Activated naive CD8-positive, alpha-beta T cell treated with anti-CD3 and anti-CD28 coated beads, Interleukin-2, amount 50 U/mL, for 24 hours (primary cell): ENCODE measurements around the gene MOB2.

Experiments
- ATAC-seq: fragments of 150-1000 bp; cut with Tn5 transposase; one replicate; pipeline ENCODE4 v1.10.0; 2021
- DNase-seq: peaks from one replicate; pipeline ENCODE4 v3.0.0; 2021
- H3K27ac Mint-ChIP-seq: one replicate; pipeline ENCODE4 v1.8.0; 2021; ENCODE audit warnings: mild to moderate bottlenecking, mixed read lengths
- H3K27me3 Mint-ChIP-seq: one replicate; pipeline ENCODE4 v1.8.0; 2021; ENCODE audit warnings: mixed read lengths
- H3K36me3 Mint-ChIP-seq: one replicate; pipeline ENCODE4 v1.8.0; 2021; ENCODE audit warnings: low read depth, mixed read lengths
- H3K4me1 Mint-ChIP-seq: one replicate; pipeline ENCODE4 v1.8.0; 2021; ENCODE audit warnings: mixed read lengths
- H3K4me3 Mint-ChIP-seq: one replicate; pipeline ENCODE4 v1.8.0; 2021; ENCODE audit warnings: mild to moderate bottlenecking, moderate library complexity, mixed read lengths
- H3K9me3 Mint-ChIP-seq: one replicate; pipeline ENCODE4 v1.8.0; 2021; ENCODE audit warnings: mixed read lengths

Gene MOB2

GRCh38 chr11:1468473-1469066 lies 18.0 kb downstream of the MOB2 start:
- no peak overlapping the region for H3K27ac Mint-ChIP-seq
- no peaks in the 10 kb centered on the region for H3K27me3 Mint-ChIP-seq
- DNase-seq (no peak), ATAC-seq (no peak)
- H3K36me3 Mint-ChIP-seq = no peaks in the 10 kb centered on the region
- no peak overlapping the region for H3K4me3 Mint-ChIP-seq
- H3K9me3 Mint-ChIP-seq = no peaks in the 10 kb centered on the region
- H3K4me1 Mint-ChIP-seq = no peaks in the 10 kb centered on the region

DNA sequence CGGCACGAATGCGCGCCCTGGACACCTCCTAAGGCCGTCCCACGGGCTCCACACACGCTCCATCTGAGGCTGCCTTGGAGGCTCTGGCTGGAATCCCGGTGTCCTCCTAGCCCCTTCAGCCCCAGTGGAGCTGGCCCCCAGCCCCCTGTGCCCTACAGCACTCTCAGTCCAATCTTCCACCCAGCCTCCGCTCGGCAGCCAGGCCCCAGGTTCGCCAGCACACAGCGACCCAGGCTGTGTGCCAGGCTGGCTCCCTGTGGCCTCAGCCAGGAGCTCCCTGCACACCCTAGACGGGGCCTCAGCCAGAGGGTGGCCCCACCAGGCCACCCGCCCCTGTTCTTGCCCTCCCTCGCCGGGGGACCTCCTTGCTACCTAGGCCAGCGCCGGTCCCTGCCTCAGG lies 18.6 kb downstream of the MOB2 start:
- H3K36me3 Mint-ChIP-seq = no peaks in the 10 kb centered on the region
- no peak for DNase-seq
- H3K9me3 Mint-ChIP-seq = no peaks in the 10 kb centered on the region
- no peaks in the 10 kb centered on the region for H3K27me3 Mint-ChIP-seq
- H3K27ac Mint-ChIP-seq = no peak overlapping the region
- no peaks in the 10 kb centered on the region for H3K4me1 Mint-ChIP-seq
- H3K4me3 Mint-ChIP-seq = no peak overlapping the region
- no peak for ATAC-seq

GRCh38 chr11:1467270-1467669 lies 19.3 kb downstream of the MOB2 start:
- Mint-ChIP-seq H3K27me3 (no peaks in the 10 kb centered on the region), H3K27ac (no peak overlapping the region), H3K36me3 (no peaks in the 10 kb centered on the region), H3K4me1 (no peaks in the 10 kb centered on the region), H3K4me3 (no peak overlapping the region), H3K9me3 (no peaks in the 10 kb centered on the region)
- no peak for DNase-seq
- no peak for ATAC-seq

GRCh38 chr11:1466784-1467183 lies 19.8 kb downstream of the MOB2 start:
- DNase-seq = no peak
- ATAC-seq = no peak
- H3K9me3 Mint-ChIP-seq = no peaks in the 10 kb centered on the region
- H3K36me3 Mint-ChIP-seq = no peaks in the 10 kb centered on the region
- no peak overlapping the region for H3K4me3 Mint-ChIP-seq
- H3K4me1 Mint-ChIP-seq = no peaks in the 10 kb centered on the region
- no peak overlapping the region for H3K27ac Mint-ChIP-seq
- no peaks in the 10 kb centered on the region for H3K27me3 Mint-ChIP-seq

DNA sequence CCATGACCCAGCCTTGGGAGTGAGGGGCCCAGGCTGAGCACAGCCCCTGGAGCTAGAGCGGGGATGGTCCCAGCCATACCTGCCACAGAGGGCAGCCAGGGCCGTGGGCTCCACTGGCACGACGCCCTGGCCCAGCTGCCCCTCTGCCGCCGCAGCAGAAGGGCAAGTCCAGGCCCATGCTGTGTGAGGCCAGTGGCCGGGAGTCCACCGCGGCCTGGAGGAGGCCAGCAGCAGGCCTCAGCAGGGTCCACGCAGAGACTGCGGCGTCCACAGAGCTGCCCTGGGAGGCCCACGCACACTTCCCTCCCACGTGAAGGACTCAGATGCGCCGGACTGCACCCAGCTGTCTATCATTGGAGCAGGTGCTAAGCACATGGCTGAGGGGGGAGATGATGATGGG lies 23.5 kb downstream of the MOB2 start:
- no peaks in the 10 kb centered on the region for H3K4me1 Mint-ChIP-seq
- H3K36me3 Mint-ChIP-seq = no peaks in the 10 kb centered on the region
- ATAC-seq = no peak
- no peaks in the 10 kb centered on the region for H3K9me3 Mint-ChIP-seq
- DNase-seq = no peak
- H3K4me3 Mint-ChIP-seq = no peak overlapping the region
- no peak overlapping the region for H3K27ac Mint-ChIP-seq
- H3K27me3 Mint-ChIP-seq = no peaks in the 10 kb centered on the region

- Mint-ChIP-seq H3K27me3 (no peaks in the 10 kb centered on the region), H3K4me1 (no peaks in the 10 kb centered on the region), H3K36me3 (no peaks in the 10 kb centered on the region), H3K4me3 (no peak overlapping the region), H3K27ac (no peak overlapping the region), H3K9me3 (no peaks in the 10 kb centered on the region)
- no peak for ATAC-seq
- no peak for DNase-seq
Measured at GRCh38 chr11:1462698-1462975, 23.9 kb downstream of the MOB2 start.

DNA sequence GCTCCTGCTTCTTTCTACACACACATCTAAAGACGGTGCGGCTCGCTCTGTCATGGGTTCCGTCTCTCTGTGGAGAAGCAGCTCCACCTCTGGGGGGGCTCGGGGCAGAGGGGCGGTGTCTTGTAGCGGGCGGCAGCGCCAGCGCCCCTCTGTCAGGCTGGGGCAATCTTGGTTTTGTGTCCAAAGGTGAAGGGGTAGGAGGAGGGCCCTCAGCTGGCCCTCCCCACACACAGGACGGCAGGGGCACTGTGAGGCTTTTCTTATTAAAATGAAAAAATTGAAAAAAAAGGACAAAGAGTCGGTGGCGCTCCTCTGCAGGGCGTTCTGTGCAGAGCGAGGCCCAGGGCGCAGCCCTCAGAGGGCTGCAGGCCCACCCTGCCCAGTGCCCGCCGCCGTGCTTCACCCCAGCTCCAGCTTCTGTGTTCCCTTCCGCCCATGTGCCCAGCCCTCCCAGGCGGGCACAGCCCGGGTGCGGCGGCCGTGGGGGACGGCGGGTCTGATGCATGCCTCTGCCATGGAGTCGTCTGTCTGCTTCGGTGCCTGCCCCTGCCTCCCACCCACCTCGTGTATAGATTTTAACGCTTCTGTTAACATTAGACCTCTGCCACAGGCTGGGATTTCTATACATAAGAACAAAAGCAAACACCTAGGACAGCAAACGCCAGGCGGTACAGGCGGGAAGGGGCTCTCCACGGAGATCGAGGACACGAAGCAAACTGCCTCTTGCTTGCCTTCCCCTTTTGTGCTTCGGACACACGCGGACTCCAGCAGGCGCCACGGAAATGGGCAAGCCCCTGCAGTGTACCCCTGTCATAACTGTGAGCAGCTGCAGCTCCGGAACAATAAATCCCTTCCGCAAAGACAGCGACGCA lies 24.5 kb downstream of the MOB2 start:
- DNase-seq = no peak
- Mint-ChIP-seq H3K27ac (no peak overlapping the region), H3K4me1 (no peaks in the 10 kb centered on the region), H3K4me3 (no peak overlapping the region), H3K9me3 (no peaks in the 10 kb centered on the region), H3K27me3 (no peaks in the 10 kb centered on the region), H3K36me3 (no peaks in the 10 kb centered on the region)
- ATAC-seq = no peak

DNA sequence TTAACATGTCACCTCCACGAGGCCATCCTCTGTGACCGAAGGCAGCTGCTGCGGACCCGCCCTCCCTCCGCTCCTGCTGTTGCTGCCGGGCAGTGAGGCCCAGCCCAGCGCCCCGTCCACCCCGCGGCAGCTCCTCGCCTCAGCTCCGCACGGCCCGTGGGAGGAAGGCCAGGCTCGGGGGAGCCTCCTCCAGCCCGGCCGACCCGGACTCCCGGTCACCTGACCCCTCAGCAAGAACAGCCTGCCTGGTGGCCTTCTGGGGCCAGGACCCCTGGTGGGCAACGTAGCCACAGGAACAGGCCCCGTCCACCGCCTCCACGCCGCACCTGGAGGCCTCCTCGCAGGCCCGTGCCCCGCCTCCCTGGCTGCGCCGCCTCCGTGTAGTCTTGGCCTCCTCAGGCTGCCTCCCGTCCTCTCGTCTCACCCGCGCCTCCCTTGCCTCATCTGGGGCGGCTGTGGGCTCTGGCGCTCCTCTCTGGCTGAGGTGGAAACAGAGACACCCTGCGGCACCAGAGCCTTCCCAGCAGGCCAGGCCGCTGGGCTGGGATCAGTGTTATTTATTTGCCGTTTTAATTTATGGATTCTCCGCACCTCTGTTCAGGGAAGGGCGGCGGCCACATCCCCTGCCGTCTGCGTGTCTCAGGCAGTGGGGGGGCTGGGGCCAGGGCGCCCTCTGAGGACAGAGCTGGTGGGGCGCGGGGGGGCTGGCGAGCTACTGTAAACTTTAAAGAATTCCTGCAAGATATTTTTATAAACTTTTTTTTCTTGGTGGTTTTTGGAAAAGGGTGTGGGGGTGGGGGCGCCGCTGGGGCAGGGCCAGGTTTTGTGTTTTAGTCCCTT lies 25.4 kb downstream of the MOB2 start:
- Mint-ChIP-seq H3K27me3 (no peaks in the 10 kb centered on the region), H3K36me3 (no peaks in the 10 kb centered on the region), H3K4me1 (no peaks in the 10 kb centered on the region), H3K4me3 (no peak overlapping the region), H3K27ac (no peak overlapping the region), H3K9me3 (no peaks in the 10 kb centered on the region)
- ATAC-seq (no peak), DNase-seq (no peak)

DNA sequence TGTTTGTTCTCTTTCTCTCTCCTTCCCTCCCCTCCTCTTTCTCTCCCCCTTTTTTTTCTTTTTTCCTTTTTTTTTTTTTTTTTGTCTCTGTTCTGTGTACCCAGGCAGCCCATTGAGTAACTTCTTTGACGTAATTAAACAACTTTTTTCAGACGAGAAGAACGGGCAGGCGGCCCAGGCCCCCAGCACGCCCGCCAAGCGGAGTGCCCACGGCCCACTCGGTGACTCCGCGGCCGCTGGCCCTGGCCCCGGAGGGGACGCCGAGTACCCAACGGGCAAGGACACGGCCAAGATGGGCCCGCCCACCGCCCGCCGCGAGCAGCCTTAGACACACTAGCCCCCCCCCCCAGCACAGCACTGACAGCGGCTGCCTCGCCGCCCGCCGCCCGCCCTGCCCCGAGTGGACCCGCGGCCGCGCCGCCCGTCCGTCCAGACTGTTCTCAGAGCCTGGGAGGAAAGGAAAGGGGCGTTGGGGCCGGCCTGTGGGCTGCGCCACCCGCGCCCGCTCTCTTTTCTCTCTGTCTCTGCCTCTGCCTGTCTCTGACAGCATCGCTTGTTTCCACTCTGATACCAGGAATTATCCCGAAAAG lies 26.1 kb downstream of the MOB2 start:
- H3K27ac Mint-ChIP-seq = no peak overlapping the region
- H3K4me1 Mint-ChIP-seq = no peaks in the 10 kb centered on the region
- H3K4me3 Mint-ChIP-seq = no peak overlapping the region
- no peaks in the 10 kb centered on the region for H3K9me3 Mint-ChIP-seq
- DNase-seq = no peak
- no peaks in the 10 kb centered on the region for H3K36me3 Mint-ChIP-seq
- no peaks in the 10 kb centered on the region for H3K27me3 Mint-ChIP-seq
- ATAC-seq = no peak

DNA sequence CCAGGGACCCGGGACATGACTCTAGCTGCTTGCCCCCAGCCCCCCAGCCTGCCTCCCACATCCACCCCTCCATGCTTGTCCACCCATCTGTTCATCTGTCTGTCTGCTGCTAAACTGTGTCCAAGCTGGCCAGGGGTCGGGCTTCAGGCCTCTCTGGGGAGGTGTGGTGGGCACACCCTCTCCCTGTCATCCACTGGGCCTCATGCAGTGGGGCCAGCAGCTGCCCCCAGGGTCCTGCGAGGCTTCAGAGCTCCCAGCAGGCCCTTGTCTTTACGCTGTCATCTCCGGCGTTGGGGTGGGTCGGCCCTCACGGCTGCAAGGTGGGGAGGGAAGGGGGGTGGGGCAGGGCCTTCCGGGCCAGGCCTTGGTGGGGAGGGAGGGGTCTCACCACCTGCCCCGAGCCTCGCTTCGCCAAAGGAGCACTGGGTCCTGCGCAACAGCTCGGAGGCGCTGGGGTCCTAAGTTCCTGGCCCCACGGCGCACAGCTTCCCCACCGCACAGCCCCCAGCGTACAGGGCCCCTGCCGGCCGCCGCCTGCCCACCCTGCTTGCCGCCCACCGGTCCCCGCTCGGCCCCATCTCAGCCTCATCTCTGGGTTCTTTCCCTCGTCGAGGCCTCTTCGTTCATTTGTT lies 26.7 kb downstream of the MOB2 start:
- no peaks in the 10 kb centered on the region for H3K36me3 Mint-ChIP-seq
- no peaks in the 10 kb centered on the region for H3K4me1 Mint-ChIP-seq
- no peak for DNase-seq
- no peaks in the 10 kb centered on the region for H3K27me3 Mint-ChIP-seq
- no peak overlapping the region for H3K4me3 Mint-ChIP-seq
- H3K27ac Mint-ChIP-seq = no peak overlapping the region
- no peak for ATAC-seq
- no peaks in the 10 kb centered on the region for H3K9me3 Mint-ChIP-seq

- no peak for ATAC-seq
- DNase-seq = no peak
- no peaks in the 10 kb centered on the region for H3K4me1 Mint-ChIP-seq
- no peaks in the 10 kb centered on the region for H3K36me3 Mint-ChIP-seq
- no peaks in the 10 kb centered on the region for H3K9me3 Mint-ChIP-seq
- H3K27me3 Mint-ChIP-seq = no peaks in the 10 kb centered on the region
- no peak overlapping the region for H3K4me3 Mint-ChIP-seq
- H3K27ac Mint-ChIP-seq = no peak overlapping the region
Measured at GRCh38 chr11:1459219-1459575, 27.4 kb downstream of the MOB2 start.

- H3K36me3 Mint-ChIP-seq = no peaks in the 10 kb centered on the region
- DNase-seq = no peak
- ATAC-seq = no peak
- no peaks in the 10 kb centered on the region for H3K4me1 Mint-ChIP-seq
- H3K9me3 Mint-ChIP-seq = no peaks in the 10 kb centered on the region
- no peak overlapping the region for H3K4me3 Mint-ChIP-seq
- H3K27me3 Mint-ChIP-seq = no peaks in the 10 kb centered on the region
- no peak overlapping the region for H3K27ac Mint-ChIP-seq
Measured at GRCh38 chr11:1458340-1459218, 28.0 kb downstream of the MOB2 start.

- H3K36me3 Mint-ChIP-seq = no peaks in the 10 kb centered on the region
- H3K4me1 Mint-ChIP-seq = no peaks in the 10 kb centered on the region
- no peak for ATAC-seq
- H3K9me3 Mint-ChIP-seq = no peaks in the 10 kb centered on the region
- H3K27me3 Mint-ChIP-seq = no peaks in the 10 kb centered on the region
- no peak for DNase-seq
- H3K27ac Mint-ChIP-seq = no peak overlapping the region
- H3K4me3 Mint-ChIP-seq = no peak overlapping the region
Measured at GRCh38 chr11:1457856-1458255, 28.7 kb downstream of the MOB2 start.

DNA sequence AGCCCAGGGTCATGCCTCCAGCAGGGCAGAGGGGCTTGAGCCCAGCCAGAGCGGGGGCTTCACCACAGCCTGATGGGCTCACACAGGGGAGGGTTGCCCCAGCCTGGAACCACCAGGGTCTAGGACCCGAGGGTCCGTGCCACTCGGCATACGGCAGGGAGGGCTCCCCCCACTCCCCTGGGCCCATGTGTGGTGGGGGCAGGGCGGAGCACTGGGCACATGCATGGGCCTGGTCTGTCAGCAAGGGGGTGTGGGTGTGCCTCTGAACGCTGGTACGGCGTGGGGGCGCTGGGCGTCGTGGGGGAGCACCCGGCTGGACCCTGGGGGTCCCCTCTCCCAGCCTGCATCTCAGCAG lies 29.3 kb downstream of the MOB2 start:
- no peaks in the 10 kb centered on the region for H3K9me3 Mint-ChIP-seq
- H3K27me3 Mint-ChIP-seq = no peaks in the 10 kb centered on the region
- DNase-seq (no peak), ATAC-seq (no peak)
- no peak overlapping the region for H3K4me3 Mint-ChIP-seq
- H3K27ac Mint-ChIP-seq = no peak overlapping the region
- H3K4me1 Mint-ChIP-seq = no peaks in the 10 kb centered on the region
- no peaks in the 10 kb centered on the region for H3K36me3 Mint-ChIP-seq
